GM18868 (cell line): ENCODE data around the gene SMCR8.
A peak's percentile ranks its signal among the peaks of the same experiment; 100 is the strongest.
"Not testable (repeated sequence)": the region's sequence is repeated elsewhere in the genome, so short reads cannot be mapped to it uniquely, and the experiment has no call there.

Experiments used
- ATAC-seq: cut with Tn5 transposase; IDR thresholded peaks from one replicate; pipeline ENCODE4 v1.9.1; 2021; ENCODE audit warnings: mild to moderate bottlenecking, moderate library complexity; ENCODE audit not compliant: unreplicated experiment

SMCR8 gene, protein sequence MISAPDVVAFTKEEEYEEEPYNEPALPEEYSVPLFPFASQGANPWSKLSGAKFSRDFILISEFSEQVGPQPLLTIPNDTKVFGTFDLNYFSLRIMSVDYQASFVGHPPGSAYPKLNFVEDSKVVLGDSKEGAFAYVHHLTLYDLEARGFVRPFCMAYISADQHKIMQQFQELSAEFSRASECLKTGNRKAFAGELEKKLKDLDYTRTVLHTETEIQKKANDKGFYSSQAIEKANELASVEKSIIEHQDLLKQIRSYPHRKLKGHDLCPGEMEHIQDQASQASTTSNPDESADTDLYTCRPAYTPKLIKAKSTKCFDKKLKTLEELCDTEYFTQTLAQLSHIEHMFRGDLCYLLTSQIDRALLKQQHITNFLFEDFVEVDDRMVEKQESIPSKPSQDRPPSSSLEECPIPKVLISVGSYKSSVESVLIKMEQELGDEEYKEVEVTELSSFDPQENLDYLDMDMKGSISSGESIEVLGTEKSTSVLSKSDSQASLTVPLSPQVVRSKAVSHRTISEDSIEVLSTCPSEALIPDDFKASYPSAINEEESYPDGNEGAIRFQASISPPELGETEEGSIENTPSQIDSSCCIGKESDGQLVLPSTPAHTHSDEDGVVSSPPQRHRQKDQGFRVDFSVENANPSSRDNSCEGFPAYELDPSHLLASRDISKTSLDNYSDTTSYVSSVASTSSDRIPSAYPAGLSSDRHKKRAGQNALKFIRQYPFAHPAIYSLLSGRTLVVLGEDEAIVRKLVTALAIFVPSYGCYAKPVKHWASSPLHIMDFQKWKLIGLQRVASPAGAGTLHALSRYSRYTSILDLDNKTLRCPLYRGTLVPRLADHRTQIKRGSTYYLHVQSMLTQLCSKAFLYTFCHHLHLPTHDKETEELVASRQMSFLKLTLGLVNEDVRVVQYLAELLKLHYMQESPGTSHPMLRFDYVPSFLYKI

DNA sequence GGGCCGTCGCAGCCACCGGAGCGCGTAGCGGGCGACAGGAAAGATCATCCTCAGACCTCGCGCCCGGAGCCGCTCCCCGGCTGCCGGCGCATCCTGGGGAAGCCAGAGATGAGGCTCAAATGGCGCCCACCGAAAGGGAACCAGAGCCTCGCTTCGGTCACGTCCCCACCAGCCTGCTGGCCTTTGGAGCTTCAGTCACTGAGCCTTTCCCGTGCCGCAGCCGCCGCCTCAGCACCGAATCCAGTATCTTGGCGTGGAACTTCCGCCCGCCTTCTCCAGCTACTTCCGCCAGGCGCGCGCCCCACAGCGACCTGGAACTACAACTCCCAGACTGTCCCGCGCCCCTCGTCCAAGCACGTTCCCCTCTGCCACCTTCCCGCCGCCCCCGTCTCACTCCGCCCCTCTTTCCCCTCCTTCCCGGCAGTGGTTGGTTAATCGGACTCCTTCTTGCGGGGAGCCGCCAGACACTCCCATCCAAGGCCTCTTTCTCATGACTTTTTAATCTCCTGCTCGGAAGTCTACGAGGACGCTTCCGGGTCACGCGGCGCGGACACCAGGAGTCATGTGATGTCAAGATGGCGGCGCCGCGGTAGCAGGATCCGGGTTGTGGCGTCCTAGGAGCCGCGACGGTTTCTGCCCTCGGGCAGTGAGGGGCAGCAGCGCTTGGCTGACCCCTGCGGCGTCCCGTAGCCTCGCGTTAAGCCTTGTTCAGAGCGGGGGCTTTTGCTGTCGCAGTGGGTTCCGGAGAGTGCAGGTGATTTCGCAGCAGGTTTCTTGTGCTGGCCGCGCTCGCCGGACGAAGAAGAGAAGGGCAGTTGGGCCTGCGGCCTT is at the start of gene SMCR8, which contains the start of gene TOP3A:
TSS of gene SMCR8 (plus strand) at position 563 of the 831 bp plus-strand sequence. CDS start 497 bp downstream, outside the sequence.
TSS of gene TOP3A (minus strand) at position 264 of the 831 bp plus-strand sequence. CDS start at position 48, 216 bp downstream.
- peak; percentile 91 for ATAC-seq

DNA sequence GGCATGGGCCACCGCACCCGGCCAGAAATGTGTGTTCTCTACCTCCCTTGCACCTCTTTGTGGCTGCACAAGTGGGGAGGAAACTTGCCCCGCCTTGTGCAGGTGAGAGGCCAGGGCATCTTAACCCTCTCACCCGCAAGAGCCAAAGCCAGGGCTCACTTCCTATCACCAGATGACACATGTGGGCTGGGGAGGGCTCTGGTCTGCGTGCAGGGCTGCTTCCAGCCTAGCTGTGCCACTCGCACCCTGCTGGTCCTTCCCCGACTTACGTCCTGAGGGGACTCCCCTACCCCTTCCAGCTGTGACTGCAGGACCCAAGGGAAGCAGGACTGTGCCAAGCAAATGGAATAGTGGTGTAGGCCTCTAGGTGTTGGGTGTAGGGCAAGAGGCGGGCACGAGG is 47.7 kb upstream of the SMCR8 start:
- no peak for ATAC-seq

DNA sequence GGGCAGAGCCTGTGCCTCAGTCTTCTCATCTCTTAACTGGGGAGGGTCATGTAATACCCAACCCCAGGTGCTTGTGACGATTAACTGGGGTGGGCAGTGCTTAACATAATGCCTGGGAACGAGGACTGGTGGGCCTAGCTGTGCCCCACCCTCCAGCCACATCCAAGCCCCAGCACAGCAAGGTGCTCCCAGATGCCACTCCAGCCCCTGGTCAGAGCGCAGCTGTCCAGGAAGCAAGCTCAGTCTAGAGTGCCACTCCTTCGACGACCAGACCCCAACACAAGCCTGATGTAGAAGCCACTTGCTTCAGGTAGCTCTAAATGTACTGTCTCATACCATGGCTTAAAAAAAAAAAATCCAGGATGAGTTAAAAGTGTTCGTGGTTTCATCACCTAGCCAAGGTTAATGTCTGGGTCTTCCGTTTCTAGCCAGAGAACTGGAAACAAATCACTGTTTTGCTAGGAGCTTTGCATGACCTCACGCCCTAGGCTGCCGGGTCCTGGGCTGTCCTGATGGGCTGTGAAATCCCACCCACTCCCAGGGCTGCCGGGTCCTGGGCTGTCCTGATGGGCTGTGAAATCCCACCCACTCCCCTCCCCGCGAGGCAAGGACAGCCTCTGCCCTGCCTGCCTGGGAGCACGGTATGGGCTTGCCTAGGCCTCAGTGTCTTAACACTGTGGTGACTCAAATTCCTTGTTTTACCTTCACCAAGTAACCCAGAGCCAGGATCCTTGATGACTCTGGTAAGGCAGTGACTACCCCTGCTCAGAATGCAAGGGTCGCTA is 47.0 kb upstream of the SMCR8 start:
- ATAC-seq = no peak

DNA sequence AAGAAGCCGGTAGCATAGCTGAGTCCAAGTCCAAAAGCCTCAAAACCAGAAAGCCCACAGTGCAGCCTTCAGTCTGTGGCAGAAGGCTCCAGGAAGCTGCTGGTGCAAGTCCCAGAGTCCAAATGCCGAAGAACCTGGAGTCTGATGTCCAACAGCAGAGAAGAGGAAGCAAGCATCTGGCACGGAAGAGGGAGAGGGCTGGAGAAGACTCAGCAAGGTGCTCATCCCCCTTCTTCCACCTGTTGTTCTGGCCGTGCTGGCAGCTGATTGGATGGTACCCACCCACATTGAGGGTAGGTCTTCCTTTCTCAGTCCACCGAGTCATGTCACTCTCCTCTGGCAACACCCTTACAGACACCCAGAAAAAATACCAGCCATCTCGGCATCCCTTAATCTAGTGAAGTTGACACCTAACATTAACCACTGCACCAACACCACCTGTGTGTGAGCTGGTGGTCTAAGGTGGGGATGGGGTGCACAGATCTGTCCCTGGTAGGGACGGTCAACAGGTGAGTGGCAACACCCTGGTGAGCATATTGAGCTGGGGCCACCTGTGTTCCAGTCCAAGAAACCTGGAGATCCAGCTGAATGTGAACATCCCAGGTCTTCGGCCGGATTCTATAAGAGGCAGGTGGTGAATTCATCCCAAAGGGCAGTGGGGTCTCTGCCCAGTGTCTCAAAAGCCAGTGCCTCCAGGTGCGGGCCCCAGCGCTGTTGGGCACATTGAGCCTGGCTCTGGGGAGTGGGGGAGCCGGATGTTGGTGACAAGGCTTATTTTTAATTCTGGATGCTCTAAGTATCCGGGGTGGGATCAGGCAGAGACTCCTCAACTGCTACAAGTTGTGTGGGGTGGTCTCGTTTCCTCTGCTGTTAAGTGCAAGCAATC is 44.8 kb upstream of the SMCR8 start:
- ATAC-seq = no peak

DNA sequence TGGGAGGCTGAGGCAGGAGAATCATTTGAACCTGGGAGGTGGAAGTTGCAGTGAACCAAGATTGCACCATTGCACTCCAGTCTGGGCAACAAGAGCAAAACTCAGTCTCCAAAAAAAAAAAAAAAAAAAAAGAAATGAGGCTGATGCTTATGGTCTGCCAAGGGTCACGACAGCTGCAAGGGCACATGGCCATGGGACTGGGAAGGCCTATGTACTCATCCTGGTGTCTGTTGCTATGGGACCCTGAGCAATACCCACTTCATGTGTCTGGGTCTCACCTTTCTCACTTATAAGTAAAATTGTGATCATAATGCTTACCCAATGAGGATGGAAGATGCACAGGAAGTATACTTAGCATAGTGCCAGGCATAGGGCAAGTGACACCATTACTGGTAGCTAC is 38.0 kb upstream of the SMCR8 start:
- no peak for ATAC-seq

DNA sequence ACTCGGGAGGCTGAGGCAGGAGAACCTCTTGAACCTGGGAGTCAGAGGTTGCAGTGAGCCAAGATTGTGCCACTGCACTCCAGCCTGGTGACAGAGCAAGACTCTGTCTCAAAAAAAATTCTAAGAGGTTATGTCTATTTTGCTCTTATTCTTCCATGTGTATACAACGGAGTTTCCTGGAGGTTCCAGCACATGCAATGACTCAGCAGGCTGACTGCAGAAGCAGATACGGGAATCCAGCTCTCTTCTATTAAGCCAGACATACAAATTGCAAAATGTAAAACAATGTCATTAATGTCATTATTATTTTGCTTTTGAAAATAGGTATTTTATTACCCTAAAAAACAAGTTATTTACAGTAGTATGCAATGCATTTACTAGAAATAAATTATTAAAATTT is 36.2 kb upstream of the SMCR8 start:
- ATAC-seq = no peak

DNA sequence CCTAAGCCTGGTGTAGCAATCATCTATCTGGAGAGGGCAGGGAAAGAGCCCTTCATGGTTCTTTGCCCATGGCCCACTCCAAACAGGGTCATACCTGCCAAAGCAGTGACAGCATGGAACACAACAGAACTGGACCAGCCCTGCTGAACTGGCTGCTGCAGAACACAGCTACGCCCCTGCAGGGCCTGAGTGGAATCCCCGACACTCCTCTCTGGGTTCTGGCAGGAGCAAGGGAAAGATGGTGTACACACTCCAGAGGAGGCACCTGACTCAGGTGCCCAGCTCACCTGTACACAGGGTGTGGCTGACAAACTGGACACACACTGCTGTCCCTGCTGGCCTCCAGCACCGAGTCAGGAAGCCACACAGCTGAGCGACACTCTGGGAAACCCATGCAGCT is 34.8 kb upstream of the SMCR8 start:
- no peak for ATAC-seq

DNA sequence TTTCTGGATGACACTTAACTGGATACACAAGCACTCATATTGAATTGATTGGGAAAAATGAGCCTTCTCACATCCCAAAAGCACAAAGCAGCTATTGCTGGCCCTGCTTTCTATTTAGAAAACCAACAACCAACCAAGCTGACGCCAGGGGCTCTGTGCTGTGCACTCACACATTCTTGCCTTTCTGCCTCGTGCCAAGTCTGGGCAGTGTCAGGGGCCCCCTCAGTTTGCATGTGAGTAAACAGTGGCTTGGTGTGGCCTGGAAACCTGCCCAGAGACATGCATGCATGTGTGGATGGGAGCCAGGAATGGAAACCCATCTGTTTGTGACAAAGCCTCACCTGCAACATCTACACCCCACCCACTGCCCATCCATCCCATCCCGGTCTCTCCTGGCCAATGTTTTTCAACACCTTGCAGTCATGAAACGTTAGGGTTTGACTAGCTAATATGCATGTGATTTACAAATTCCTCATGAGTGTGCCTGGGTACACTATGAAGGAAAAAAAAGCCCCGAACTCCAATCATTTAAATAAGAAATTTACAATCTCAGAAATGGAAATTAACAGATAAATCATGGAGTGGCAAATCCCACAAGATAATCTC is 34.2 kb upstream of the SMCR8 start:
- no peak for ATAC-seq

DNA sequence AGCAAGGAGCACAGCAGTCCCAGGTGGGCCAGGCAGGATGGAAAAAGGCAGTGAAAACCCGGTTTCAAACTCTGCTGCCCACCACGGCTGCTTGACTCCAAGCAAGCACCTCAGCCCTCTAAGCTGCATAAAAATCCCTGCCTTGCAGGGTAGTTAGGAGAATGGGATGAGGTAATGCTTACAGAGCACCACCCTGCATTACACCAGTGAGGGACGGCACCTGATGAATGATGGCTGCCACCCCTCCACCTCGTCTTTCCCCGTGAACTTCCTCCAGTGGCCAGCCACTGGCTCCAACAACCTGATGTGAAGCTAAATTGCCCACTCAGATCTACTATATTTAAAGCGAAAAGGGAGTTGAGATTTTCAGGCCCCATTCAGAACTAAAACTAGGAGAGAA is 33.3 kb upstream of the SMCR8 start:
- no peak for ATAC-seq

DNA sequence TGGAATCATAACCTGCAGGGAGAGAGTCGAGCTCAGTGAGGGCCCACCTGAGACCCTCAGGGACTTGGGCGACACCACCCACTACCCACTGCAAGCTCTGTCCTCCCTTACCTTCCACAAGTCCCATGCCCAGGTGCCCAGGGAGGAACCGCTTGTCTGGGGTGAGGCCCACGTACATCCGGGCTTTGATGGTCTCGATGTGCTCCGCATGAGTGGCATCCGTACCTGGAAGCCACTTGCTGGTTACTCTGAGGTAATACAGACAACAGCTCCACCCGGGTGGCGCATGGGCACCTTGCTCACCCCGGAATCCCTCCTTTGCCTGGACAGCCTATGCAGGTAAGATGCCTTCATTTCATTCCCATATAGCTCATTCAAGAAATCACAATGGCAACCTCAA is 29.8 kb upstream of the SMCR8 start:
- ATAC-seq = no peak

DNA sequence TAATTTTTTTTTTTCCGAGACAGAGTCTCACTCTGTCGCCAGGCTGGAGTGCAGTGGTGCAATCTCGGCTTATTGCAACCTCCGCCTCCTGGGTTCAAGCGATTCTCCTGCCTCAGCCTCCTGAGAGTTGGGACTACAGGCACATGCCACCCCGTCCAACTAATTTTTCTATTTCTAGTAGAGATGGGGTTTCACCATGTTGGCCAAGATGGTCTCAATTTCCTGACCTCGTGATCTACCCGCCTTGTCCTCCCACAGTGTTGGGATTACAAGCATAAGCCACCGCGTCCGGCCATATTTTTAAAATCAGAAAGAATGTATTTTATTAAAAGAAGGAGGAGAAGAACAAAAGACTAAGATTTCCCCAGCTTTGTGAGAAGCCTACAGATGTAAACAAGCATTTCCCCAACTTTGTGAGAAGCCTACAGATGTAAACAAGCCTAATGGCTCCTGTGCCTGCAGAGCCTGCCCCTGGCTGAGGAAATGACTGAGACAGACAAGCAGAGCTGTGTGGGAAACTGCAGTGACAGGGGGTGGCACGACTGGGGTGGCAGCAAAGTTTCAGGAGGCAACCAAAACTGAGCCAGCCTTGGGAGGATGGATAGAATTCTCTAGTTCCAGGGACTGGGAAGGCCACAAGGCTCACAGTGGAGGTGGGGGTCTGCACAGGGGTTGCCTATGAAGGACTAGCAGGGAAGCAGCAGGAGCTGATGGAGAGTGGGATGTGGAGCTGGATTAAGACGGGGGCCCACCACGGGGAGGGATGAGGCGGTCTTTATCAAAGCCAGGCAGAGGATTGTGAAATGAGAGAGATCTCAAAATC is 23.2 kb upstream of the SMCR8 start:
- no peak for ATAC-seq

DNA sequence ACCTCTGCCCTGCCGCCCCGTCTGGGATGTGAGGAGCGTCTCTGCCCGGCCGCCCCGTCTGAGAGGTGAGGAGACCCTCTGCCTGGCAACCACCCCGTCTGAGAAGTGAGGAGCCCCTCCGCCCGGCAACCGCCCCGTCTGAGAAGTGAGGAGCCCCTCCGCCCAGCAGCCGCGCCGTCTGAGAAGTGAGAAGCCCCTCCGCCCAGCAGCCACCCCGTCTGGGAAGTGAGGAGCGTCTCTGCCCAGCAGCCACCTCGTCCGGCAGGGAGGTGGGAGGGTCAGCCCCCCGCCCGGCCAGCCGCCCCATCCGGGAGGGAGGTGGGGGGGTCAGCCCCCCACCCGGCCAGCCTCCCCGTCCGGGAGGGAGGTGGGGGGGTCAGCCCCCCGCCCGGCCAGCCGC is 17.0 kb upstream of the SMCR8 start:
- ATAC-seq = not testable (repeated sequence)

DNA sequence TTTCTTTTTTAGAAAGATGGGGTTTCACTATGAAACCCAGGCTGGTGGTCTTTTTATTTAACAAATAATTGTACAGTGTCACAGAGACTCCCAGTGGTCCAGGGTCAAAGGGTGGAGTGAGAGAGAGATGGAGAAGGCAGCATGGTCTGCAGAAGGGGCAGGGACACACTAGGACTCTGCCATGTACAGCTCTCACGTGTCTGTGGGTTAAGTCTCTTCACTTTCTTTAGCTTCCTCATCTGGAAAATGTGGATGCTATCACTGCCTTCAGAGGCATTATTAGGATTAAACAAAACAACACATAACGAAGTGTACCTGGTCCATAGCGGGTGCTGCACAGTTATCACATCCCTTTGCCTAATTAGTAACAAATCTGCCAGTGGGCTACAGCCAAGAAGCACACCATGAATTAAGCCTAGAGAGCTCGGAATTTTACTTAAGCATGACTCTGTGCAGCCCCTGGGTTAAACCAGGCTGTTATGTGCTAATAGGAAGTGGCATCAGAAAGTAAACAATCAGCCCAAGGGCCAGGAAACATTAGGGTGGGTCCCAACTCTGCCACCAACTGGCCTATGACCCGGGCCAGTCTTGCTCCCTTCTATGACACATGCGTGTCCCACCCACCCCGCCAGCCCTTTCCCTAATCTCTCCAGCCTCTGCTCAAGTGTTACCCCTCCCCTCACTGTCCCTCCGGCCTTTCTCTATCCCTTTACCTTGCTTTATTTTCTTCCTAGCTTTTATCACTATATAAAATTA is 14.2 kb upstream of the SMCR8 start:
- ATAC-seq = no peak

DNA sequence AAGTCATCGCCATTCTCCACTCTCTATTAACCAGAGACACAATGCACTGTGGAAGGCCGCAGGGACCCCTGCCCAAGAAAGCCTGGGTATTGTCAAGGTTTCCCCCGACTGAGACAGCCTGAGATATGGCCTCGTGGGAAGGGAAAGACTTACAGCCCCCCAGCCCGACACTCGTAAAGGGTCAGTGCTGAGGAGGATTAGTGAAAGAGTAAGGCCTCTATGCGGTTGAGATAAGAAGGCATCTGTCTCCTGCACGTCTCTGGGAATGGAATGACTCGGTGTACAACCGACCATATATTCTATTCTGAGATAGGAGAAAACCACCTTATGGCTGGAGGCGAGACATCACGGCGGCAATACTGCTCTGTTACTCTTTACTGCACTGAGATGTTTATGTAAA is 11.9 kb upstream of the SMCR8 start:
- not testable (repeated sequence) for ATAC-seq

DNA sequence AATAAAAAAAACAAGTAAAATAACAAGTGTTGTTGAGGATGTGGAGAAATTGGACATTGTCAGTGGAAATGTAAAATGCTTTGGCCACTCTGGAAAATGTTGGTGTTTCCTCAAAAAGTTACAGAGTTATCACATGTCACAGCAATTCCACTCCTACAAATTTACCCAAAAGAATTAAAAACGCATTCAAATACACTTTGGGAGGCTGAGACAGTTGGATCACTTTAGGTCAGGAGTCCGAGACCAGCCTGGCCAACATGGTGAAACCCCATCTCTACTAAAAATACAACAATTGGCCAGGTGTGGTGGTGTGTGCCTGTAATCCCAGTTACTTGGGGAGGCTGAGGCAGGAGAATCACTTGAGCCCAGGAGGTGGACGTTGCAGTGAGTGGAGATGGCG is 5.9 kb upstream of the SMCR8 start:
- ATAC-seq = no peak

DNA sequence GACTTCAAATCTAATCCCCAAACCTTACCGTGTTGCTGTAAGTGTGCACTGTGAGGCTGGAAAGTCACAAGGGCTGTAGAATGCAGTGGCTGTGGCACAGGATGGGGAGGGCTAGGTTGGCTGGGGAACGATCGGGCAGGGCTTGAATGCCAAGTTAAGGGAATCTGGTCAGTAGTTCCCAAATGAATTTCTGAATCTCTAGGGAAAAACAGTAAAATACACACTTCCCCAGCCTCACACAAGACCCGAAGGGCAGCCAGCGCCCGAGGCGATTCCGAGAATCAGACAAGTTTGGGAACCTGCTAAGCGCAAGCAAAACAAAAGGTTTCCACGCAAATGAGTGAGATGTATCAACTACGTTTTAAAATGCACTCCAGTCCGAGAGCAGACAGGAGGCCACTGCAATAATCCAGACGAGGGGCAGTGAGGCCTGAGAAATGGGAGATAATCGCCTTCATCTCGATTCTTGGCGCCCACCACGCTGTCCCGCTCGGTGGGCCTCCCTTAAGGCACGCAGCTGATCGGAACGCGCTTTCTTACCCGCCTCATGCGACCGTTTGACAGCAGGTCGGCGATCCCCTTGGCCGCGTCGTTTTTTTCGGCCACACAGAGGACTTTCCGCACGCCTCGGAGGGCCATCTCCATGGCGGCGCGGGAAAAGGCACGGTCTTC is 898 bp upstream of the SMCR8 start:
- ATAC-seq = no peak

DNA sequence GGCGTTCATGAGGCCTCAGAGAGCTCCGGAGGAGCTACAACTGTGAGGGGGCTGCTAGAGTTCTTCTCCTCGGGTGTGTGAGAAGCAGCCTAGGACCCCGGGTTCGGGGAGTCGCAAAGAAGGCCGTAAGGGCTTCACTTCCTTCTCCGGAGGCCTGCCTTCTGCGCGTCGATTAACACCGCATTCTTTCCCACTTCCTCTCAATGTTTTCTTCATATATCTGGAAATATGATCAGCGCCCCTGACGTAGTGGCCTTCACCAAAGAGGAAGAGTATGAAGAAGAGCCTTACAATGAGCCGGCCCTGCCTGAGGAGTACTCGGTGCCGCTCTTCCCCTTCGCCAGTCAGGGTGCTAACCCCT is 449 bp downstream of the SMCR8 start:
- no peak for ATAC-seq
